AG08395 (cell line): Measurements from ENCODE around the gene PDE9A.

ENCODE experiments used
- DNase-seq: peaks from one replicate; pipeline ENCODE4 v3.0.0; 2012; ENCODE audit warnings: mixed read lengths, low spot score

Gene PDE9A

DNA sequence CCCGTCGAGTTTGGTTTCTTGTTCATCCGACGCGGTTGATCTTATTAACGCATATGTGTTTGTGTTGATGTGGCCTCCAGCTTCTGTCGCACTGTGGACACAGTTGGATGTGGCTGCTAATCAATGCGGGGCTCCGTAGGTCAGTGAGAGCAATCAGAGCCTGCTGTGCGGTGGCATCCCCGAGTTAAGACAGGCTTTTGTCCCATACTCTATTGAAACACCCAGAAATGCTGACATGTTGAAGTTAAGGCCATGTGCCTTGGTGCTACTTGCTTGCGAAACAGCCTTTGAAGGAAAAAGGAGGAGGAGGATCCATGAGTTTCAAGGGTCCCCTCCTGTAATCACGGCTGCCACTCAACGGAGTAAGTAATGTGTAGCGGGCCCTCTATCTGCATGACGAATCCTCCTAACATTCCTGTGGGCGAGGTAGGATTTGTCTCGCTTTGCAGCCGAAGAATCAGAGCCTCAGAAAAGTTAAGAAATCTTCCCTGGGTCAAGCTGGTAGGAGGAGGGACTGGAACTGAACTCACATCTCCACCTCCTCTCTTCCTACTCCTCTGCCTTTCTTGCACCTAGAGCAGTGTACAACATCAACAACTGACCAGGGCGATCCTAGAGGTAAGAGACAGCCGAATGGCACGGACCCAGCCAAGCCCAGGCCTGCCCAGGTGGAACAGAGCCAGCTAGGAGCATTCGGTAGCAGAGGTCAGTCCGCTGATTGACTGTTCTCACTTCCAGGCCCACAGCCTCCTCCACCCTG lies 19.5 kb downstream of the PDE9A start:
- DNase-seq = no peak

DNA sequence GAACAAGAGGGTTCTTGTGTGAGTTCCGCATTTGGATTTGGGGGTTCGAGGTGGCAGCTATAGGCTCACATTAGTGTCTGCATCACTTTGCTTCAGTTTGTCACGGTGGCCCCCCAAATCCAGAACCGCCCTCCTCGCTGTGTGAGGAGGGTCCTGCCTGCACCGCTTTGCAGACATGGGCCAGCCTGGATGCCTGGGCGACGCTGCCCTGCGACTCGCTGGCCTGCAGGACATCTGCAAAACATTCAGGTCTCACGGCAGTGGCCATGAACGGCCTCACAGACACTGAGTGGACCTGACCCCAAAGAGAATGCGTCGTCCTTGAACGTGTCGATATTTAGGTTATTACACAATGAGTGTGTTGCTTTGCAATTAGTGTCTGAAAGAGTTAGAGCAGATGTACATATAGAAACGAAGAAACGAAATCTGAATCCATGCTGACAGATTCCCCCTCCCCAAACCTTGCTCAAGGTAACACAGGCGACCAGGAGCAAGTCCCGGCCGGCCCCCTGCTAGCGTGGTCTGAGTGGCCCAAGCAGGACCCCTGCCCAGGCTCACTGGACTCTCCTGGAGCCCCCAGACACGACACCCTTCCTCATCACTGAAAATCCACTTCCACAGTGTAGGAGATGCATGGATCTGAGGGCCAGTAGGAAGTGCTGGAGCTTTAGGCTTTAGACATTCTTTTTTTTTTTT lies 20.4 kb downstream of the PDE9A start:
- no peak for DNase-seq

DNA sequence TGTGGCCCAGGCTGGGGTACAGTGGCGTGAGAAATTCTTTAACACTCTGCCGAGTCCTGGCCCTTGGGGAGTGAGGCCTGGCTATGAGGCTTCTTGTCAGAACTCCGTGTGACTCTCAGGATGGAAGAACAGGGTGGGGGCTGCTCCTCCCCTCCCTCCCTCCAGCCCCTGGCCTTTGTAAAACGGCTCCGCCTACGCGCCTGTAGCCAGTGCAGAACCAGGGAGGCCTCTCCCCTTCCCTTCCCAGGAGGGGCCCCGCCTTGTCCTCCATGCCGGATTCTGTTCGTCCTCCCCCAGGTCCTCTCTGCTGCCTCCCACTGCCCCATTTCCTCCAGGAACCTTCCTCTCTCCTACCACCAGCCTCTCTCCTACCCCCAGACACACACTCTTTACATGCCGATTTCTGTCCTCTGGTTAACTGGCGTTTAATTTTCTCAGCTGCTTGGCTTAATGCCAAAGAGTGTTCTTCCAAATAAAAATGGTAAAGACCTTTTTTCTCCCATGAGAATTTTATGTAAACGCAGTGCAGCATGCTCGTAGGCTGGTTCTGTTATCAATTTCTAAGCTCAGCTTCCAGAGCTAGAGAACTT lies 21.0 kb downstream of the PDE9A start:
- DNase-seq = no peak

GRCh38 chr21:42675403-42675802 lies 22.0 kb downstream of the PDE9A start:
- DNase-seq = no peak

DNA sequence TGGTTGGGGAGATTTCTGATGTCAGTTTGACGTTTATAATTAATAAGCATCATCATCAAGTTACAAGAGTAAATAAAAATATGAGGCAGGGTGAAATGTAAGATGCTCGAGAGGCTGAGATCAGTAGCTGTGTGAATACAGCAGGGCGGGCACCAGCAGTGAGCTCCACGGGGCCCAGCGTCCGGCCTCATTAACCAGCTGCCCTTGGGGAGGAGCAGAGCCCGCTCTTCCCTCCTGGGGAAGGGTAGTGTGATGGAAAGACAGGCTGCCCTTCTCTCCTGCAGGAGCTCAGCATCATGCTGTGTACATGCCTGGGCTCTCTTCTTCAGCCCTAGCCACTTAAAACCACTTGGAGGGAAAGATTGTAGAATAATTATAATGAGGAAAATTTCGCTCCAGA lies 23.4 kb downstream of the PDE9A start:
- no peak for DNase-seq

DNA sequence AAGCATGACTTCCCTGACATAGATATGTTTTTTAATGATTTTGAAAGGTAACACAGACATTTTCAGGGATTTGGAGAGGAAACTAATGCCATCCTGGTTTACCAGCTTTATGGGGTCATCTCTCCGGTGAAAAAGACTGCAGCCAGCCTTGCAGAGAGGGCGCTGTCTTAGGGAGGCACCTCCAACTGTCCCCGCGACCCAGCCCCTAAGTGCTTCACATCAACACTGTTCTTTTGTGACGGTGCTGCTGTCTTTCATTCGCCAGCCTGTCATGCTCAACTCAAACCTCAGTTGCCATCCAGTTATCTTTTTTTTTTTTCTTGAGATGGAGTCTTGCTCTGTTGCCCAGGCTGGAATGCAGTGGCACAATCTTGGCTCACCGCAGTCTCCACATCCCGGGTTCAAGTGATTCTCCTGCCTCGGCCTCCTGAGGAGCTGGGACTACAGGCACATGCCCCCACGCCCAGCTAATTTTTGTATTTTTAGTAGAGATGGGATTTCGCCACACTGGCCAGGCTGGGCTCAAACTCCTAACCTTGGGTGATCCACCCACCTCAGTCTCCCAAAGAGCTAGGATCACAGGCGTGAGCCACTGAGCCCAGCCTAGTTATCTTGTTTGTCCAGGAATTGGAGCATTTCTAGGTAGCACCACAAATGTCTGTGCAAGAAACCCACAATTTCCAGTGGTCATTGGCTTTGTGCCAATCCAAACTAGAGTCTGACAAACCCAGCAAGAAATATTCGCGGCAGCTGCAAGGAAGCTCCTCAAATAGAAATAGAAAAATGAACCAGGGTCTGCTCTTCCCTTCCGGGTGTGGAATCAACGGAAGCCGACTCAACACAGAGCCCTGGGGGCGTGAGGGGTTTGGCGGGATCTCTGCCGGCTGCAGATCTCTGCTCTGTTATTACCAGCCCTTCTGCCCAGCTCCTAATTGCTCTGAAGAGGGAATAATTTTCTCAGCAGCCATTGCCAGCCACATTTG lies 24.2 kb downstream of the PDE9A start:
- no peak for DNase-seq

- no peak for DNase-seq
Measured at GRCh38 chr21:42678618-42679295, 25.3 kb downstream of the PDE9A start.

GRCh38 chr21:42679319-42680057 lies 26.1 kb downstream of the PDE9A start:
- DNase-seq = no peak

DNA sequence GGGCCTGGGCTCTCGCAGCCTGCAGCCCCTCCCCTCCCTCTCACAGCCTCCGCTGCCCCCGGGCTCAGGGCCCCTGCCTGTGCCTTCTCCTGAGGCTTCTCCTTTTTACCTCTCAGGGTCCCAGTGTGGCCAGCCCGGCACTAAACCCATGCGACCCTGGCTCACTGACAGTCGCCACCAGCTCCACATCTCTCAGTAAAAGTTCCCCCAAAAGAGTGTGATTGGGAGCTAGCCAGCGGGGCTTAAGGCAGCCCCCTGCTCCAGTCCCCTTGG lies 26.6 kb downstream of the PDE9A start:
- no peak for DNase-seq

DNA sequence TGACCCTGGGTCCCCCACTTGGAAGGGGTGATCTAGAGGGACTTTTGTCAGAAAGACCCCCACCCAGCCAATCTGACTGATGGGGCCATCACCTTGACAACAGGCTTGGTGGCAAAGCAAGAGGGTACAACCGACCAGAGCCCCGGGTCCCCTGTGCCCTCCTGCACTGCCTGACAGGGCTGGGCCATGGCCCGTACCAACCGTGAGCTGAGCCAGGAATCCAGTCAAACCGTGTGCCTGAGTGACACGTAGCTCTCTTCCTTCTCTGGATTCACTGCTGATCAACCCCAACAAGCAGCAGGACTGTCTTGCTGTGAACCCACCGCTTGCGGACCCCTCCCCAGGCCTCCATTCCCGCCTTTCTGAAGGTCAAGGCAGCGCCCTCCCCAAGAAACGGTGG lies 27.0 kb downstream of the PDE9A start:
- DNase-seq = no peak

DNA sequence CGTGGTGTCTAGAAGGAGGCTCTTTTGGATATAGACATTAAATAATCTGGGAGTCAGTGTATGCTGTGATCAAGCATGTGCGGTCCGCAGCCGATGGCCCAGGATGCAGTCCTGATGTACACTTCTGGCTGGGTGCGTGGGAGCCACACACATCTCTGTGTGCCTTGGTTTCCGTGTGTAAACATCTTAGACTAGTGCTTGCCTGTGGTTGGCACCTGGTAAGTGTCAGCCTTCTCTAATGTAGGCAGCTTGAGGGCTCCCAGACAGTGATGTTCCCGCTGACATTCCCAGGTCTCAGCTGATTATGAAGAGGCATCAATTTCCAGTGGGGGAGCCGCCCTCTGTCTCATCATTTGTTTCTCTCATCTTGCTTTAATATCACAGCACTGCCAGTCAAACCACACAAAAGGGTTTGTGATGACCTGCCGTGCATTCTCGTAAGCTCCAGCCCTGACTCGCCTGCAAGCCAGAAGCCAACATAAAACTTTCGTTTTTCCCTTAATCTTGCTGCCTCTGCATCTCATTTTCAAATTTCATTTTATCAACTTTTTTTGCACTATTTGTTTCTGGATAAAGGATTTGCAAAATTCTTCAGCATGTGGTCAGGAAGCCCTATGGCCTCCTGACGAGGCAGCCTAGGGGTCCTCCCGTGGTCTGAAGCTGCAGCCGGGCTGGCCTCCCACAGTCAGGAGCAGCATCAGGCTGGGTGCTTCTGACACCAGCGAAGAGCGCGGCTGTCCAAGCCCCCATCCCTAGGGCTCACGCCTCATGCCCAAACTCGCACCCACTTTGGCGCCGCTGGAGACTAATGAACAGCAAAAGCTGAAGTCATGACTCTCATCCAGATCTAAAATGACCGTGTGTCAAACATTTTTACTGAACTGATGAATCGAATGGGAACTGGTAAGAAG lies 28.1 kb downstream of the PDE9A start:
- no peak for DNase-seq

DNA sequence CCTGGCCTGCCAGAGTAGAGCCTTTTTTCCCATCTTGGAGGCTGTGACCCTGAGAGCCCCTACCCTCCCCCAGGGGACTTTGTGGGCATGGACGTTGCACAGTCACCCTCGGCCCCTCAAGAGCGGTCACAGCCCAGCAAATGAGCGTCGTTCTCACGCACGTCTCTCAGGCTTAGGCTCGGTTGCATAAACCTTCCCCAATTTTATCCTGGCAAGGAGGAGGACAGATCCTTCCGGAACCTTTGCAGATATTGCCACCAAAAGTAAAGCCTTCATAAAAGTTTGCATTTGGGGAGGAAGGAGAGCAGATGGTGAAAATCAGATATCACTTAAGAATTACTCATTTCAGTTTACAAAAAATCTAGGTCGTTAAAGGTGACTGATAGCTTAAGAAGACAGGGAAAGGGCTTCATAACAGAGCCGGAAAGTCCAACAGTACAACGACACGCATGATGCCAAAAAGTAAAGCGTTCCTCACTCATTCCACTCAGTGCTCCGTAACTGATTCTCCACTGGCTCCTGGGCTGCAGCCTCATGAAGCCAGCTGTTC lies 29.3 kb downstream of the PDE9A start:
- no peak for DNase-seq

- DNase-seq = no peak
Measured at GRCh38 chr21:42683371-42684108, 30.1 kb downstream of the PDE9A start.

GRCh38 chr21:42684109-42684916 lies 30.9 kb downstream of the PDE9A start:
- no peak for DNase-seq

DNA sequence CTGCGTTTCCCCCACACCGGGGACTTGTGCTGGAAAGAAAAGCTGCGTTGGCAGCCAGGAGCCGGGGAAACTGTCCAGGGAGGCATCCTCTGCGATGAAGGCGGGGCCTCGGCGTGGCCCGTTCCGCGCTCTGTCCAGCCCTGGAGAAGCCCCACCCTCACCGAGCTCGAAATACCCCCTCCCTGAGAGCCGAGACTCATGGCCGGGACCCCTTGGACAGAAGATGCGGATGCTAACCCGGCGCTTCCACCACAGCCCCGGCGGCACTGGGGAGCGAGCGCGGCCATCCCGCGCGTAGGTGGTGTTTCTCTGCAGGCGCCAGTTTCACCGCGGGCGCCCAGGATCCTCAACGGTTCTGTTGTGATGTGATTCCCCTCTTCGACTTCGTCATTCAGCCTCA lies 31.6 kb downstream of the PDE9A start:
- DNase-seq = no peak

DNA sequence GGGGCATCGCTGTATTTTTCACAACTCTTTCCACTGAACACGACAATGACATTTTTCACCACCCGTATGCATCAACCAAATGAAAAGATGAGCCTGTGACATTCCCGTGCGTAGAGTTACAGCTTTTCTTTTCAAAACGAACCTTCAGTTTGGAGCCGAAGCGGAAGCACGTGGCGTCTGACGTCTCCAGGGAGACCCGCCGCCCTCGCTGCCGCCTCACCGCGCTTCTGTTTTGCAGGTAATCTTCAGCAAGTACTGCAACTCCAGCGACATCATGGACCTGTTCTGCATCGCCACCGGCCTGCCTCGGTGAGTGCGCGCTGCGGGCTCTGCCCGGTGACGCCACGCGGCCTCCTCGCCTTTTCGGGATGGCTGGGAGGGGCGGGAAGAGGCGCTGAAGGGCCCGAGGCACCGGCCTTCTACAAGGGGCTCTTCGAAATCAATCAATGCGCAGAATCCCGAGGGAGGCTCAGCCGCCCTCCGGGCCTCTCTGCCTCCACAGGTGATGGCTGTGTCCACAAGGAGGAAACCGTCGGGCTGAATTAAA lies 32.6 kb downstream of the PDE9A start:
- DNase-seq = no peak

- DNase-seq = no peak
Measured at GRCh38 chr21:42687796-42688195, 34.4 kb downstream of the PDE9A start.
